IMR-90 (cell line): ENCODE data around the gene ISG20L2.

Experiments used
- CTCF ChIP-seq: conservative IDR thresholded peaks from 2 replicates; pipeline ENCODE4 v1.5.1; 2012; ENCODE audit warnings: mild to moderate bottlenecking, low read depth, low read length, improper control_type of control experiment
- FOS ChIP-seq: fragments of 150-350 bp; IDR thresholded peaks from 2 replicates; pipeline ENCODE4 v1.6.1; 2016; ENCODE audit warnings: low read depth, low read length
- MXI1 ChIP-seq: IDR thresholded peaks from 2 replicates; pipeline ENCODE4 v1.6.1; 2012; ENCODE audit warnings: low read depth, mild to moderate bottlenecking, low read length, moderate library complexity, borderline replicate concordance
- POLR2A ChIP-seq: IDR thresholded peaks from 2 replicates; pipeline ENCODE4 v1.6.1; 2012; ENCODE audit warnings: mild to moderate bottlenecking, low read depth, low read length
- RAD21 ChIP-seq: IDR thresholded peaks from 2 replicates; pipeline ENCODE4 v1.6.1; 2012; ENCODE audit warnings: low read length, improper control_type of control experiment
- SMC3 ChIP-seq: fragments of 150-350 bp; IDR thresholded peaks from 2 replicates; pipeline ENCODE4 v1.6.1; 2016; ENCODE audit warnings: low read depth, mild to moderate bottlenecking, antibody characterized with exemption, low read length, moderate library complexity

GRCh38 chr1:156673387-156674121, 55.0 kb downstream of the ISG20L2 start:
- TF ChIP-seq SMC3 (no peak), CTCF (no peak), POLR2A (no peak), MXI1 (no peak), FOS (no peak), RAD21 (no peak)
